Psoas muscle (tissue), 8 donors: ENCODE results near the gene TAMALIN. TPM values are rescaled to one million over a fixed set of nuclear protein-coding genes. Genes with fewer than 3 reads are reported as not detected.

ENCODE experiments used
- ATAC-seq, 4 donors: fragments of 200-7000 bp; cut with Tn5 transposase; one replicate each; pipeline ENCODE4 v1.9.1; 2020; ENCODE audit warnings: moderate library complexity in 3 of 4, mild to moderate bottlenecking in 2 of 4
- DNase-seq, 2 donors: peaks; one replicate each; pipeline ENCODE4 v3.0.0-alpha.2; 2020
- H3K27ac ChIP-seq: fragments of 200-600 bp; one replicate; pipeline ENCODE4 v1.8.0; 2022
- H3K27me3 ChIP-seq, 3 donors: fragments of 200-600 bp in 1 of 3; one replicate each; pipeline versions ENCODE4 v1.6.1 to v1.8.0; 2013 to 2022; ENCODE audit warnings: low read length in 2 of 3, mild to moderate bottlenecking in 2 of 3, moderate library complexity in 1 of 3; ENCODE audit not compliant: insufficient read depth in 3 of 3
- H3K36me3 ChIP-seq, 2 donors: fragments of 200-600 bp in 1 of 2; one replicate each; pipeline versions ENCODE4 v1.6.1 to v1.8.0; 2013 to 2022; ENCODE audit warnings: low read depth in 1 of 2, mild to moderate bottlenecking in 1 of 2, moderate library complexity in 1 of 2; ENCODE audit not compliant: insufficient read depth in 1 of 2
- H3K4me1 ChIP-seq: fragments of 200-600 bp; one replicate; pipeline ENCODE4 v1.8.0; 2022
- H3K4me3 ChIP-seq: fragments of 200-600 bp; one replicate; pipeline ENCODE4 v1.8.0; 2022; ENCODE audit warnings: mild to moderate bottlenecking
- H3K9me3 ChIP-seq: fragments of 200-600 bp; one replicate; pipeline ENCODE4 v1.8.0; 2022
- CTCF ChIP-seq: fragments of 200-600 bp; IDR thresholded peaks from one replicate; pipeline ENCODE4 v1.8.0; 2022; ENCODE audit warnings: antibody characterized with exemption
- WGBS, 3 donors: extraction: QIAGEN DNeasy Blood & Tissue Kit; methylation state at CpG; one replicate each; pipeline versions ENCODE4 v1.1.6 to v1.1.7; 2013; 5-methylcytosine and 5-hydroxymethylcytosine counted together
- intact Hi-C, 2 donors: fragments of 100-400 bp; cut with DNase I; formaldehyde crosslinking; loops; one replicate each; pipeline versions ENCODE4 v1.11.0 to v1.14.2; 2022
- polyA plus RNA-seq, 3 donors: library from polyadenylated mRNA; stranded (reverse); fragments of 200-250 nt; gene quantifications; one replicate each; pipeline ENCODE4 v1.2.3, GENCODE V29; 2013
- total RNA-seq, 4 donors: library from RNA; stranded (reverse); fragmentation: NEBNext Ultra II Directional in 2 of 4; extraction: Animal tissue kit (Norgen Biotek cat#: 25700) in 2 of 4; gene quantifications; one replicate each; pipeline versions ENCODE4 v1.2.1 to v1.2.4, GENCODE V29; 2021 to 2023
- donor health status: healthy with polysubstance abuse.
- donor health status: DM: no; HTN: no; CAD: no; lungs with moderate emphysema.
- donor health status: Bipolar disorder and iron deficiency.
- donor health status: healthy.
- donor health status: DM: yes; HTN: yes; CAD: no.
- donor health status: DM: no; HTN: no; CAD: no.
- donor health status: DM: no; HTN: no; CAD: no.
- donor health status: DM: yes; HTN: yes; CAD: no.

TAMALIN gene
- total and polyA plus RNA-seq, 7 donors: 5.5 to 12.8 (median 9.6) TPM

- H3K36me3 ChIP-seq: no peaks in the 10 kb centered on the region
- H3K4me1 ChIP-seq: peaks cover 57% of the 10 kb centered on the region
- TF ChIP-seq CTCF: no peak
- DNase-seq (peak; percentile 82 to 84), ATAC-seq (no peak)
- no peaks in the 10 kb centered on the region for H3K9me3 ChIP-seq
- H3K27me3 ChIP-seq: no peaks in the 10 kb centered on the region
- peak overlapping the region; percentile 76 for H3K4me3 ChIP-seq
- WGBS, 3 donors: 1% methylated on average over 25 to 59 of the region's 59 CpGs
- intact Hi-C loops: no loop called here
- H3K27ac ChIP-seq: peak overlapping the region; percentile 93
These were observed 30.6 kb downstream of the TAMALIN start for GRCh38 chr12:52037248-52037861.

DNA sequence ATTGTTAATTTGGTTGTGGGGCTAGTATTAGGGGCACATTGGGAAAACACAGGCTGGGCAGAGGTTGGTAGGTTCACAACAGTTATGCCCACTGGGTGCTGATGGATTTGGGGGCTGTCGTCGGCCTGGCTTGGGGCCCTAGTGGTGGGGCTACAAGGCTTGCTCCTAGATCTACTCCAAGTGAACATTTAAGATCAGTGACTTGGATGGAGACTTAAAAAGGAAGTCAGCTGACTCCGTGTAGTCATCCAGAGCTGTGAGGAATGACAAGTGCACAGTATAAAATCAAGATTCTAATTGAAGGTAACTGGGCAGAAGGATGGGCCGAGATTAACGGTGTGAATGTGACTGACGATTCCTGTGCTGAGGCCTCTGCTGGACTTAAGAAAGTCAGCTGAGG lies 31.7 kb downstream of the TAMALIN start:
- no peak for DNase-seq
- Histone ChIP-seq H3K9me3 (no peaks in the 10 kb centered on the region), H3K4me3 (peak overlapping the region; percentile 76), H3K36me3 (no peaks in the 10 kb centered on the region), H3K4me1 (peaks cover 58% of the 10 kb centered on the region), H3K27ac (peak overlapping the region; percentile 93), H3K27me3 (no peaks in the 10 kb centered on the region)
- no peak for ATAC-seq
- TF ChIP-seq CTCF: no peak
- intact Hi-C loops: no loop called here
- 43 to 68% (median 49%) methylated on average over 6 of the region's 6 CpGs for WGBS, 3 donors

- no peaks in the 10 kb centered on the region for H3K27me3 ChIP-seq
- 84 to 91% (median 85%) methylated on average over 3 of the region's 3 CpGs for WGBS, 3 donors
- no peaks in the 10 kb centered on the region for H3K36me3 ChIP-seq
- no peak for TF ChIP-seq CTCF
- H3K4me1 ChIP-seq: peaks cover 54% of the 10 kb centered on the region
- peak overlapping the region; percentile 93 for H3K27ac ChIP-seq
- H3K4me3 ChIP-seq: no peak overlapping the region
- no peaks in the 10 kb centered on the region for H3K9me3 ChIP-seq
- intact Hi-C loops: no loop called here
- ATAC-seq (no peak), DNase-seq (no peak)
These were observed 34.3 kb downstream of the TAMALIN start for GRCh38 chr12:52041035-52041434.

- Histone ChIP-seq H3K4me1 (peaks cover 54% of the 10 kb centered on the region), H3K27me3 (no peaks in the 10 kb centered on the region), H3K27ac (peak overlapping the region; percentile 93), H3K9me3 (no peaks in the 10 kb centered on the region), H3K36me3 (no peaks in the 10 kb centered on the region), H3K4me3 (no peak overlapping the region)
- intact Hi-C loops: no loop called here
- ATAC-seq: peak in 1 of 4 donors; percentile 3
- 45 to 61% (median 45%) methylated on average over 6 of the region's 6 CpGs for WGBS, 3 donors
- no peak for DNase-seq
- TF ChIP-seq CTCF: no peak
These were observed 35.0 kb downstream of the TAMALIN start for GRCh38 chr12:52041695-52042123.
